PC-9 (cell line): ENCODE measurements around the gene GRHL1.

Source experiments
- CTCF ChIP-seq: fragments of 200-600 bp; sonication (generic); conservative IDR thresholded peaks from 2 replicates; pipeline ENCODE4 v1.6.1; 2017; ENCODE audit warnings: mixed run types, antibody characterized with exemption, mild to moderate bottlenecking, moderate library complexity
- EZH2 ChIP-seq: fragments of 200-600 bp; sonication (generic); IDR thresholded peaks from 2 replicates; pipeline ENCODE4 v1.8.0; 2017; ENCODE audit warnings: antibody characterized with exemption, low read depth

DNA sequence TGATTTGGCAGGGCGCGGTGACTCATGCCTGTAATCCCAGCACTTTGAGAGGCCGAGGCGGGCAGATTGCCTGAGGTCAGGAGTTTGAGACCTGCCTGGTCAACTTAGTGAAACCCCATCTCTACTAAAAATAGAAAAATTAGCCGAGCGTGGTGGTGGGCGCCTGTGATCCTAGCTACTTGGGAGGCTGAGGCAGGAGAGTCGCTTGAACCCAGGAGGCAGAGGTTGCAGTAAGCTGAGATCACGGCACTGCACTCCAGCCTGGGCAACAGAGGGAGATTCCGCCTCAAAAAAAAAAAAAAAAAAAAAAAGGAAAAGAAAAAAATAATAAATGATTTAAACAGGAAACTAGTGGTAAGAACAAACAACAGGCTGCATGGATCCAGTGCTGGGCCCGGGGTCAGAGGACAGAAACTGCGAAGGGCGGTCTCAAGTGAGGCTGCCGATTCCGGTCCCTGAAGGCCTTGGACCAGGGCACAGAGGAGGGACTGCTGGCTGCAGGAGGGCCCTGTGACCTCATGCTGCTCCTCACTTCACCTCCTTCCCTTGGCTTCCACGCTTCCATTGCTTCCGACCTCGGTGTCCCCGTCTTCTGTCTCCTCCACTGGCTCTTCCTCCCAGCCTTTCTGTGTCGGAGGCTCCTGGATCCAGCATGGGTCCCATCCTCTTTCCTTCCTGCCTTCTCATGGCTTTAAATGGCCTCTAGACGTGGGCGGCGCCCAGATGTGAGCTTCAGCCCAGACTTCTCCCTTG is 2.1 kb upstream of the GRHL1 start:
- TF ChIP-seq CTCF, result no peak
- TF ChIP-seq EZH2, result no peak
